Measurements from ENCODE around the gene NTM. TPM values are rescaled to one million over a fixed set of nuclear protein-coding genes. Genes with fewer than 3 reads are reported as not detected.
A peak's percentile ranks its signal among the peaks of the same experiment; 100 is the strongest.

Gene NTM
- total RNA-seq, 1 donor from 2014 or later, result 82.7 TPM

GRCh38 chr11:132094598-132094997 lies 724.2 kb downstream of the NTM start:
- Mint-ChIP-seq H3K27me3 (ENCODE audit: unreplicated experiment) (no peaks in the 10 kb centered on the region), H3K4me3 (ENCODE audit: unreplicated experiment) (no peak overlapping the region), H3K4me1 (ENCODE audit: unreplicated experiment) (peaks cover 11% of the 10 kb centered on the region), H3K9me3 (ENCODE audit: unreplicated experiment) (no peaks in the 10 kb centered on the region), H3K27ac (ENCODE audit: unreplicated experiment) (no peak overlapping the region), H3K36me3 (ENCODE audit: unreplicated experiment) (peaks cover 3% of the 10 kb centered on the region)
- TF ChIP-seq, protein P1, sequence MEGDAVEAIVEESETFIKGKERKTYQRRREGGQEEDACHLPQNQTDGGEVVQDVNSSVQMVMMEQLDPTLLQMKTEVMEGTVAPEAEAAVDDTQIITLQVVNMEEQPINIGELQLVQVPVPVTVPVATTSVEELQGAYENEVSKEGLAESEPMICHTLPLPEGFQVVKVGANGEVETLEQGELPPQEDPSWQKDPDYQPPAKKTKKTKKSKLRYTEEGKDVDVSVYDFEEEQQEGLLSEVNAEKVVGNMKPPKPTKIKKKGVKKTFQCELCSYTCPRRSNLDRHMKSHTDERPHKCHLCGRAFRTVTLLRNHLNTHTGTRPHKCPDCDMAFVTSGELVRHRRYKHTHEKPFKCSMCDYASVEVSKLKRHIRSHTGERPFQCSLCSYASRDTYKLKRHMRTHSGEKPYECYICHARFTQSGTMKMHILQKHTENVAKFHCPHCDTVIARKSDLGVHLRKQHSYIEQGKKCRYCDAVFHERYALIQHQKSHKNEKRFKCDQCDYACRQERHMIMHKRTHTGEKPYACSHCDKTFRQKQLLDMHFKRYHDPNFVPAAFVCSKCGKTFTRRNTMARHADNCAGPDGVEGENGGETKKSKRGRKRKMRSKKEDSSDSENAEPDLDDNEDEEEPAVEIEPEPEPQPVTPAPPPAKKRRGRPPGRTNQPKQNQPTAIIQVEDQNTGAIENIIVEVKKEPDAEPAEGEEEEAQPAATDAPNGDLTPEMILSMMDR (IDR thresholded peaks at IDR 0.05), result no peak
- no peak for DNase-seq (ENCODE audit: extremely low spot score, unreplicated experiment)

DNA sequence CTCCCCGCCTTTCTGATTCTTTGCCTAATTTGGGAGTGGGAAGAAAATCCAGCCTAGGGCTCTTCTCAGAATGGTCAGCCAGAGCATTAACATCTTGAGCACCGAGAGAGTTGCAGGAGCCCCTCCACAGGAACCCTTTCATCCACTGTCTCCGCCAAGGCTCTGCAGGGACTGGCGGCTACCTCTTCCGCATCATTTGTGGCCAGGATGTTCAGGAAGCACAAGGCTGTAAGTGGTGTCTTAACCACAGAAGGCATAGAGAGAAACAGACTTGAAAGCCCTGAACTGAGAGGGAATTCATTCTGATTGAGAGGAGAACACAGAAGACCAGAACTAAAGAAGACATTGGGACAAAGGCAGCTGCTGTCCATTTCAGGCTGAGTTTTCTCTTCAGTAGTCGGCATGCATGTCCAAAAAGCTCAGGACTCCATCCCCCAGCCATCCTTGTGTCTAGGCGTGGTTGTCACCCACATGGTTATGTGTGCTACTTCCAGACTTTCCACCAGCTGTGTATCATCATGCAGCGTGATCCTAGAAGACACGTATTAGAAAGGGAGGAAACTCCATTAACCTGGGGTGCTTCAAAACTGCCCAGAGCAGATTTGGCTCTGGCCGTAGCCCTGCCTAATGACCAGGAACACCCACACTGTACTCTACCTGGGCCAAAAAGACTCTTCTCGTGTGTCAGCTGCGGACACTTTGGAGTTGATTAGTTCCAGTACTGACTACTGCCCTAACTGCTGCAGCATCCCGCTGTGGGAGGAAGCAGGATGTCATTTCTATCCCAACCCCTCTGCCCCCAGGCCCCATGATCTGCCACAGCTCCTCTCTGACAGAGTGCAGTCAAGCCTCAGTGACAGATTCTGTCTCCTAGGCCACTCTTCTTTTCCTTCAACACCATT lies 725.1 kb downstream of the NTM start:
- DNase-seq (ENCODE audit: extremely low spot score, unreplicated experiment), result no peak
- no peak overlapping the region for H3K27ac Mint-ChIP-seq (ENCODE audit: unreplicated experiment)
- H3K4me3 Mint-ChIP-seq (ENCODE audit: unreplicated experiment), result no peak overlapping the region
- H3K27me3 Mint-ChIP-seq (ENCODE audit: unreplicated experiment), result no peaks in the 10 kb centered on the region
- TF ChIP-seq, protein P1 (IDR thresholded peaks at IDR 0.05), result no peak
- H3K4me1 Mint-ChIP-seq (ENCODE audit: unreplicated experiment), result peaks cover 11% of the 10 kb centered on the region
- H3K9me3 Mint-ChIP-seq (ENCODE audit: unreplicated experiment), result no peaks in the 10 kb centered on the region
- peaks cover 3% of the 10 kb centered on the region for H3K36me3 Mint-ChIP-seq (ENCODE audit: unreplicated experiment)

GRCh38 chr11:132096132-132096825 lies 725.9 kb downstream of the NTM start:
- TF ChIP-seq, protein P1 (IDR thresholded peaks at IDR 0.05), result no peak
- H3K4me3 Mint-ChIP-seq (ENCODE audit: unreplicated experiment), result no peak overlapping the region
- no peaks in the 10 kb centered on the region for H3K27me3 Mint-ChIP-seq (ENCODE audit: unreplicated experiment)
- H3K9me3 Mint-ChIP-seq (ENCODE audit: unreplicated experiment), result no peaks in the 10 kb centered on the region
- peaks cover 15% of the 10 kb centered on the region for H3K4me1 Mint-ChIP-seq (ENCODE audit: unreplicated experiment)
- H3K36me3 Mint-ChIP-seq (ENCODE audit: unreplicated experiment), result peaks cover 3% of the 10 kb centered on the region
- no peak for DNase-seq (ENCODE audit: extremely low spot score, unreplicated experiment)
- no peak overlapping the region for H3K27ac Mint-ChIP-seq (ENCODE audit: unreplicated experiment)

DNA sequence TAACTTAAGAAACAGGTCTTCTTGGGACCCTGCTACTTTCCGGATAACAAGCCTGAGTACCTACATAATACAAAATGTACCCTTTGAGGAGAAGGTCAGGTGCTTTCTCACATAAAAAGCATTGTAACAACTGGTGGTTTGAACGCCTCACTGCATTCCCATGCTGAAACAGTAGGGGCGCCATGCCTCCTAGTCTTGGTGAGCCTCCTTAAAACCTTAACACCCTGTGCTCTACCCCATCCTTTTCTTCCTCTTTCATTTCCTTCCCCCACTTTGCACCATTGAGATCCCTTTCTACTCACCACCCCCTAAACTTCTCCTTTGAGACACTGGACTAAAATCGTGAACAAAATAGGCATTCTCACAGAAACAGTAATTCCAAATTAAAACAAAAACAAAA lies 729.3 kb downstream of the NTM start:
- Mint-ChIP-seq H3K4me3 (ENCODE audit: unreplicated experiment) (no peak overlapping the region), H3K9me3 (ENCODE audit: unreplicated experiment) (no peaks in the 10 kb centered on the region), H3K36me3 (ENCODE audit: unreplicated experiment) (peaks cover 3% of the 10 kb centered on the region), H3K27ac (ENCODE audit: unreplicated experiment) (no peak overlapping the region), H3K27me3 (ENCODE audit: unreplicated experiment) (no peaks in the 10 kb centered on the region), H3K4me1 (ENCODE audit: unreplicated experiment) (peaks cover 37% of the 10 kb centered on the region)
- DNase-seq (ENCODE audit: extremely low spot score, unreplicated experiment), result no peak
- TF ChIP-seq, protein P1 (IDR thresholded peaks at IDR 0.05), result peak; percentile 39

DNA sequence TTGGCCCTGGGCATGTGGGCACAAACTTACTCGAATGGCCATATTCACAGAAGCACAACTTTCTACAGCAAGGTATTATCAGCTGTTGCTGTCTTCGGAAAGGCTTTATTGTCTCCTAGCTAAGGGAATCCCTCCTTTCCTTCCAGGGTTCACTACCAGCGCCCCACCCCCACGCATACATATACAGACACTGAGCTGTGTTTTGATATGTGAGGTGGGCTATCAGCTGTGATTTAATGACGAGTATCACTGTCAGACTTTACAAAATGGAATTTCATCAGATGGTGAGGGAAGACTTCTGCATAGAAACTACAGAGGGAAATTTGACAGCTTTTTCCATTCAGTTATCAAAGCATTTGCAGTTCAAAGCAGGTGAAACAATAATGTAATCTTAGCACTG lies 730.2 kb downstream of the NTM start:
- Mint-ChIP-seq H3K27ac (ENCODE audit: unreplicated experiment) (no peak overlapping the region), H3K27me3 (ENCODE audit: unreplicated experiment) (no peaks in the 10 kb centered on the region), H3K36me3 (ENCODE audit: unreplicated experiment) (peaks cover 3% of the 10 kb centered on the region), H3K4me1 (ENCODE audit: unreplicated experiment) (peaks cover 34% of the 10 kb centered on the region), H3K4me3 (ENCODE audit: unreplicated experiment) (no peak overlapping the region), H3K9me3 (ENCODE audit: unreplicated experiment) (no peaks in the 10 kb centered on the region)
- DNase-seq (ENCODE audit: extremely low spot score, unreplicated experiment), result no peak
- TF ChIP-seq, protein P1 (IDR thresholded peaks at IDR 0.05), result no peak

Data from osteocyte (in vitro differentiated cells).